Sciatic nerve (tissue), 2 donors: ENCODE measurements around the gene ZNF600. TPM values are rescaled to one million over a fixed set of nuclear protein-coding genes. Genes with fewer than 3 reads are reported as not detected.
"Not testable (repeated sequence)": the region's sequence is repeated elsewhere in the genome, so short reads cannot be mapped to it uniquely, and the experiment has no call there.

ENCODE experiments used
- ATAC-seq: fragments of 200-7000 bp; cut with Tn5 transposase; one replicate; pipeline ENCODE4 v1.9.1; 2020; ENCODE audit warnings: mild to moderate bottlenecking, moderate library complexity
- DNase-seq: peaks from one replicate; pipeline ENCODE4 v3.0.0-alpha.2; 2020; ENCODE audit warnings: low spot score
- intact Hi-C: fragments of 100-400 bp; cut with DNase I; formaldehyde crosslinking; loops from one replicate; pipeline ENCODE4 v1.14.2; 2022
- total RNA-seq: library from RNA; stranded (reverse); fragmentation: NEBNext Ultra II Directional; extraction: Animal tissue kit (Norgen Biotek cat#: 25700); gene quantifications from one replicate; pipeline ENCODE4 v1.2.1, GENCODE V29; 2021
- donor health status: DM: no; HTN: no; CAD: no.
- donor health status: DM: no; HTN: no; CAD: no.

ZNF600 gene
- total RNA-seq = 12.3 TPM

DNA sequence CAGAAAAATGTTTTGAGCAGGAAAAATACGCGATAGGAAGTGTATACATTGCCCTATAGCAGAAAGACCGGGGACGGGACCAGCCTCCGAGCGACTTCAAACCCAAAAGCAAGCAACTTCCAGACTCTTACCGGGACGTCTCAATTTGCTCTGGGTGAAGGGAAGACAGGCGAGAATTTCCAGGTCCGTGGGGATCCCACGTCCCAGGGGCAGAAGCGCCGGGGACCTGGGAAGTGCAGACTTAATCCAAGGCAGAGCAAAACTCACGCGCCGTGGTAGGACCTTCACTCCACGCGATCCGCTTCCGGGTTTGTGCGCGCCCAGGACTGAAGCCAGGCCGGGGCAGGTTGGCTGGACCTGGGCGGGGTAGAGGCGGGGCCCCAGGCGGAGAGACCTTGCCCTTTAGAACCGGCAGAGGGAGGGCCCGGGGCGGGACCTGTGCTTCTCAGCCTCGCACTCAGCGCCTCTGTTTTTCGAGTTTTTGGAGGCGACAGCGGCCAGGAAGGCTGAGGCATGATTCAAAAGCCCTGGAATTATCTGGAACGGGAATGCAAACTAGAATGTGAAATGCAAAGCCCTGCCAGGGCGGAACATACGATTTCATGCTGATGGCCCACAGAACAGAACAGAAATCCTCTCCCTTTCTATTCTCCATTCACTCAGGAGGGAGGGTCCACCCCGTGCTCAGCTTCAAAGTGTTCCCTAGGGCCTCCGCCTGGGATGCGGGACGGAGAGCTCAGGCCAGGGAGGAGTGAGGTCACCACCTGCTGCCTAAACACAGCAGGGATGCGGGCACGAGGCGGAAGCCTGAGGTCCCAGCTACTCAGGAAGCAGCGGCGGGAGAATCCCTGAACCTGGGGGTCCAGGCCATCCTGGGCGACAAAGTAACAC, at the start of gene ZNF600:
Gene ZNF600, minus strand, starts transcription at position 328 of the 891 bp plus-strand sequence. CDS start 7,903 bp downstream, outside the sequence.
- ATAC-seq (peak; percentile 98), DNase-seq (peak; percentile 82)
- intact Hi-C loops = not testable (repeated sequence)

DNA sequence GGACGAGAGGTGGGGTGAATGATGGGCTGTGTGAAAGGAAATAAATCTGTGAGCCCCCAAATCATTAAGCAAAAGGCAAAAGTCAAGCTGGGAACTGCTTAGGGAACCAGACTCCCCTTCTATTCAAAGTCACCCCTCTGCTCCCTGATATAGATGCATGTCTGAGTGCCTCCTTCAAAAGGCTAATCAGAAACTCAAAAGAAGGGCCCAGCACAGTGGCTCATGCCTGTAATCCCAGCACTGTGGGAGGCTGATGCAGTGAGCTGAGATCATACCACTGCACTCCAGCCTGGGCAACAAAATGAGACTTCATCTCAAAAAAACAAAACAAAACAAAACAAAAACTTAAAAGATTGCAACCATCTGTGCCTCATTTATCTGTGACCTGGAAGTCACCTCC, 47.7 kb upstream of the ZNF600 start:
- ATAC-seq, intact Hi-C loops, DNase-seq: not testable (repeated sequence)

DNA sequence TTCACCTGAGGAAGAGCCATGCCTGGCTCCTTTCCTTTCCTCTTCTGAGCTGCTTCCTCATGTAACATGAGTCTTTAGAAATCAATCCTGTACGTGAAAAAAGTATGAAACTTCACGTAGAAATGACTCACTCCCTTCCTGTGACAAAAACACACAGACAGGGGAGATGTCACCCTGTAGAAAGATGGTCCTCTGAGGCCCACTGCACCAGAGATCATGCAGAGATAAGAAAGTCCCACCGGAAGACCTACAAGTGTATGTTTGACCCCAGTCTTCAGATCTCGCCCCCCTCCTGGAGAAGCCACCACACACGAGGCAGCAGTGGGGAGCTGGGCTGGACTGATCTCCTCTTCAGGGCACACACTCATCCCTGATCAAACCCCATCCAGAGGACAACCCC, 47.0 kb upstream of the ZNF600 start:
- DNase-seq, ATAC-seq, intact Hi-C loops: not testable (repeated sequence)

DNA sequence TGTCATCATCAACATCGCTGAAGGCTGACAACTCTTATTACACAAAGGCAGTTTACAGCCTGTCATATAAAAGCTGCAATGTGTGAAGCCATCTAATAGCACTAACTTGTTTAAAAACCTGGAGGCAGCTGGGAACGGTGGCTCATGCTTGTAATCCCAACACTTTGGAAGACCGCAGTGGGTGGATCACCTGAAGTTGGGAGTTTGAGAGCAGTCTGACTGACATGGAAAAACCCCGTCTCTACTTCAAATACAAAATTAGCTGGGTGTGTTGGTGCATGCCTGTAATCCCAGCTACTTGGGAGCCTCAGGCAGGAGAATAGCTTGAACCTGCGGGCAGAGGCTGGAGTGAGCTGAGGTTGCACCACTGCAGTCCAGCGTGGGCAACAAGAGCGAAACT, 43.3 kb upstream of the ZNF600 start:
- ATAC-seq, intact Hi-C loops, DNase-seq: not testable (repeated sequence)

DNA sequence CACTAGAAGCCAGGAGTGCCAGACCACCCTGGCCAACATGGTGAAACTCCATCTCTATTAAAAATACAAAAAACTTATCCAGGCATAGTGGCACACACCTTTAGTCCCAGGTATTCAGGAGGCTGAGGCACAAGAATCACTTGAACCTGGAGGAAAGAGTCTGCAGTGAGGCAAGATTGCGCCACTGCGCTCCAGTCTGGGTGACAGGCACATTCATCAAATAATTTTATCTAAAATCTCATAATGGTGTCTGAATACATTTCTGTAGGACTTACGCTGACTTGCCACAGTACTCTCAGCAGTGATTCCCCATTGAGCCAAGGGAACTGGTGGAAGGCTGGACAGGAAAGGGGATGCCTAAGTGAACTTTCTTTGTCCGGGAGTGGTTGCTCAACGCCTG, 39.2 kb upstream of the ZNF600 start:
- intact Hi-C loops = no loop called here
- ATAC-seq = no peak
- no peak for DNase-seq

DNA sequence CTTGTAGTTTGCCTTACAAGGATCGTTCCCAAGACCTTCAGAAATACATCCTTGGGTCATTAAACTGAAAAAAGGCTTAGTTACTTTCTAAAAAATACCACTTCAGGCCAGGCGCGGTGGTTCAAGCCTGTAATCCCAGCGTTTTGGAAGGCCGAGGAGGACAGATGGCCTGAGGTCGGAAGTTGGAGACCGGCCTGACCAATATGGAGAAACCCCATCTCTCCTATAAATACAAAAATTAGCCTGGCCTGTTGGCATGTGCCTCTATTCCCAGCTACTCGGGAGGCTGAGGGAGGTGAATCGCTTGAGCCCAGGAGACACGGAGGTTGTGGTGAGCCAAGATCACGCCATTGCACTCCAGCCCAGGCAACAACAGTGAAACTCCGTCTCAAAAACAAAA, 37.1 kb upstream of the ZNF600 start:
- intact Hi-C loops = no loop called here
- DNase-seq = no peak
- ATAC-seq = no peak

DNA sequence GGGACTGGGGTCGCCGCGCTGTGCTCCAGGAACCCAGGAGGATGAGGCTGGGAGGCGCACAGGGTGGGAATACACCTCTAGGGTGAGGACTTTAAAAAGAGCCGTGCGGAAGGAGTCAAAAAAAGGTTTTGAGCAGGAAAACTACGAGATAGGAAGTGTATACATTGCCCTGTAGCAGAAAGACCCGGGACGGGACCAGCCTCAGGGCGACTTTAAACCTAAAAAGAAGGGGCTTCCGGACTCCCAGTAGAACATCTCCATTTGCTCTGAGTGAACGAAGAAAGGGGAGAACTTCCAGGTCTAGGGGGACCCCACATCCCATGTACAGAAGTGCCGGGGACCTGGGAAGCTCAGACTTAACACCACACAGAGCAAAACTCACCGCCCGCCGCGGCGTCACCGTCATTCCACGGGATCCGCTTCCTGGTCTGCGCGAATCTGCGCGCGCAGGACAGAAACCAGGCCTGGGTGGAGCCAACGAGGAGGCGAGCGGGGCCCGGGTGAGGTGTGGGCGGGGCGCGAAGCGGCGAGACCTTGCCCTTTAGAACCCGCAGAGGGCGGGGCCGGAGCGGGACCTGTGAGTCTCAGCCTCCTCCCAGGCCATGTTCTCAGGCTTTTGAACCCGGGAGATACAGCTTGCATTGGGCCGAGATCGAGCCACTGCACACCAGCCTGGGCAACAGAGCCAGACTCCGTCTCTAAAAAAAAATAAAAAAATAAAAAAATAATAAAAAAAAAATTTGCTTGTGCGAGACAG, 34.8 kb upstream of the ZNF600 start, which contains the start of gene ZNF28:
Gene ZNF28, minus strand, starts transcription at position 430 of the 757 bp plus-strand sequence. CDS start 3,675 bp downstream, outside the sequence.
- ATAC-seq (peak; percentile 100), DNase-seq (peak; percentile 80)
- intact Hi-C loops = not testable (repeated sequence)

DNA sequence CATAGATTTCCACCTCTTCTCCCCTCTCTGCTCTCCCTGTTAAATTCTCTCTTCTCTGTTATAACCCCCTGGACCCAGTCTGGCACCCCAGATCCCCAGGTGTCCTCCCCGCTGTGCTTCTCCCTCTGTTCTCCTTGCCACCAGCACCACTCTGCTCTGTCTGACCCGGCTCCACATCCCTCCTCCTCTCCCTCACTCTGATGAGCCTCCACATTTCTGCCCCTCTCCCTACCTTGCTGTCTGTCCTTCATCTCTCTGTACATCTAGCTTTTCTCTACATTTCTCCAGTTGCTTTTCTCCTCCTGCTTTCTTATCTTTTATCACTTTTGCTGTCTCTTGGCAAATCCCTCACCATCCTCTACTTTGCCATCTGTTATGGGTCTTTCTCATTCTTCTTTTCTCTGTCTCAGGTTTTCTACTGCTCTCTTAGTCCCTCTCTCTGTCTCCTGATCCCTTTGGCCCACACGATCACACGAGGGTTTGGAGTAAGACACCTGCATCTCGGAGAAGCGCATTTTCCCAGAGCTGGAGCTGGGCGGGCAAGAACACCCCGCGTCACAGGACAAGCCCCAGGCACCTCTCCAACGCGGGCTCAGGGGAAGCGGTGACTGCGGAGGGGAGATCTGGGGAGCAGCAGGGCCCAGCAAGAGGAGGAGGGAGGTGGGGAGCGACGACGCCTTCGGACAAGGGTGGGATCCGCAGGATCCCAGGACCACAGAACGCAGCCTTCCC, 34.0 kb upstream of the ZNF600 start:
- intact Hi-C loops, DNase-seq: not testable (repeated sequence)
- ATAC-seq = peak; percentile 70

DNA sequence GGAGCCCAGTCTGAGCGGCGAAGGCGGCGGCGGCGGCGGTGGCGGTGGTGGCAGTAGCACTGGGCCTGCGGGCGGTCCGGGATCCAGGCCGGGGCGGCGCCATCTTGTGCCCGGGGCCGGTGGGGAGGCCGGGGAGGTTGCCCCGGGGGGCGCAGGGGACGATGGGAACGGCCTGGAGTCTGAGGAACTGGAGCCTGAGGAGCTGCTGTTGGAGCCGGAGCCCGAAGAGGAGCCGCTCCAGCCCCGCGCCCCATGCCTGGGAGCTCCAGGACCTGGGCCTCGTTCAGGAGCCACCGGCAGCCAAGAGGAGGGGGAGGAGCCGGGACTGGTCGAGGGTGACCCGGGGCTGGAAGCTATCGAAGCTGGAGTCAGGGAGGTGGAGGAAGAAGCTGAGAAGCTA, 23.2 kb upstream of the ZNF600 start:
- ATAC-seq (no peak), DNase-seq (no peak)
- intact Hi-C loops = no loop called here

DNA sequence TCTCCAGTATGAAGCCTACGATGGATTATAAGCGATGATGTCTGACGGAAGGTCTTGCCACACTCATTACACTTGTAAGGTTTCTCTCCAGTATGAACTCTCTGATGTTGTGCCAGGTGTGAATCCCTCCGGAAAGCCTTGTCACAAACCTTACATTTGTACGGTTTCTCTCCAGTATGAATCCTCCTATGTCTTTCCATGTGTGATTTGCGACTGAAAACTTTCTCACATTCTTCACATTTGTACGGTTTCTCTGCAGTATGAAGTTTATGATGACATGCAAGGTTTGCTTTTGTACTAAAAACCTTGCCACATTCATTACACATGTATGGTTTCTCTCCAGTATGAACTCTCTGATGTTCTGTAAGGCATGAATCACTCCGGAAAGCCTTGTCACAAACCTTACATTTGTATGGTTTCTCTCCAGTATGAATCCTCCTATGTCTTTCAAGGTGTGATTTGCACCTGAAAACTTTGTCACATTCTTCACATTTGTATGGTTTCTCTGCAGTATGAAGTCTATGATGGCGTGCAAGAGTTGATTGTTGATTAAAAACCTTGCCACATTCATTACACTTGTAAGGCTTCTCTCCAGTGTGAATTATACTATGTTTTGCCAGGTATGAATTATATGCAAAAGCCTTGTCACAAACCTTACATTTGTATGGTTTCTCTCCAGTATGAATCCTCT, 13.5 kb upstream of the ZNF600 start:
- intact Hi-C loops, DNase-seq, ATAC-seq: not testable (repeated sequence)

DNA sequence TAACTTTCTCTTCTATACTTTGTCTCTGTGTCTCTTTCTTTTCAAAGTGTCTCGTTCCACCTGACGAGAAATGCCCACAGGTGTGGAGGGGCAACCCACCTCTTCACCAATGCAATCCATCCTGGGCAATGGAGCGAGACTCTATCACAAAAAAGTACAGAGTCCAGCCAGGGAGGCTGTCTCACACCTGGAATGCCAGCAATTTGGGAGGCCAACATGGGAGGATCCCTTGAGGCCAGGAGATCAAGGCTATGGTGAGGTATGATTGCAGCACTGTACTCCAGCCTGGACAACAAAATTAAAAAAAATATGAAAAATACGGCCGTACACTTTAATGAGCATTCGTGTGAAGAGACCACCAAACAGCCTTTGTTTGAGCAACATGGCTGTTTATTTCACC, 2.8 kb upstream of the ZNF600 start:
- no peak for ATAC-seq
- intact Hi-C loops = no loop called here
- no peak for DNase-seq

DNA sequence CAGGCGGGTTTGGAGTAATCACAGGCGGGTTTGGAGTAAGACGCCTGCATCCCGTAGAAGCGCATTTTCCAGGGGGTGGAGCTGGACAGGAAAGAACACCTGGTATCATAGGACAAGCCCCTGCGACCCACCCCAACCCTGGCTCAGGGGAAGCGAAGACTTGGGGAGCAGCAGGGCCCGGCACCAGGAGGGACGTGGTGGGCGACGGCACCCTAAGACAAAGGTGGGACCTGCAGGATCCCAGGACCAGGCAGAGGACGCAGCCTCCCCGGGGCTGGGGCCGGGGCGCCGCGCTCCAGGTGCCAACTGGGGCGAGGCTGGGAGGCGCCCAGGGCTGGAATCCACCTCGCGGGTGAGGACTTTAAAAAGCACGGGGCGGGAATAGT, 520 bp downstream of the ZNF600 start:
- ATAC-seq (peak; percentile 38), DNase-seq (no peak)
- intact Hi-C loops = no loop called here

DNA sequence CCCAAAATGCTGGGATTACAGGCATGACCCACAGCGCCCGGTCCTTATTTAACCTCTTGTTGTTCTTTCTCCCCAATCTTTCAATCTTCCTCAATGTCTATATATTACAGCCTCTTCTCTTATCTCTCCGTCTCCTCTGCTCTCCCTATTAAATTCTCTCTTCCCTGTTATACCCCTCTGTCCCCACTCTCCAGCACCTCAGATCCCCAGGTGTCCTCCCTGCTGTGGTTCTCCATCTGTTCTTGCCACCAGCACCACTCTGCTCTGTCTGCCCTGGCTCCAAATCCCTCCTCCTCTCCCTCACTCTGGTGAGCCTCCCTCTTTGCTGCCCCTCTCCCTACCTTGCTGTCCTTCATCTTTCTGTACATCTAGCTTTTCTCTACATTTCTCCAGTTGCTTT, 1.1 kb downstream of the ZNF600 start:
- DNase-seq (no peak), ATAC-seq (no peak)
- intact Hi-C loops = no loop called here

DNA sequence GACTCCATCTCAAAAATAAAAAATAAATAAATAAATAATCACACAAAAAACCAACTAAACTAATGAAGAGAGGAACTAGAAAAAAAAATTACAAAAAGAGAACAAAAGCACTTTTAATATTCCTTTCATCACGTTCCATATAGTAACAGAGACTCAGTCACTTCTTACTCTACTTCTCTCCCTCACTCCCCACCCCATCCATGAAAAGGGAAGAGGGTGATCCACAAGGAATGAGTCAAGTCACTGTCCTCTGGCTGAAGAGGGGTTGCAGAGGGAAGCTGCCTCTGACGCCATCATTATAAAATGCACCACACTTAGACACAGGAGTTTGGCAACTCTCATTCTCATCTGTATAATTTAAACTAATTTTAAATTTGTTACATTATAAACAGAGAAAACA, 3.7 kb downstream of the ZNF600 start:
- intact Hi-C loops, ATAC-seq, DNase-seq: not testable (repeated sequence)

DNA sequence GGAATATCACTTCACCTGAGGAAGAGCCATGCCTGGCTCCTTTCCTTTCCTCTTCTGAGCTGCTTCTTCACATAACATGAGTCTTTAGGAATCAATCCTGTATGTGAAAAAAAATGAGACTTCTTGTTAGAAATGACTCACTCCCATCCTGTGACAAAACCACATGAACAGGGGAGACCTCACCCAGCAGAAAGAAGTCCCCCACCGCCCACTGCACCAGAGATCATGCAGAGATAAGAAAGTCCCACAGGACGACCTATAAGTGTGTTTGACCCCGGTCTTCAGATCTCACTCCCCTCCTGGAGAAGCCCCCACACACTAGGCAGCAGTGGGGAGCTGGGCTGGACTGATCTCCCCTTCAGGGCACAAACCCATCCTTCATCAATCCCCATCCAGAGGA, 7.8 kb downstream of the ZNF600 start:
- DNase-seq (no peak), ATAC-seq (no peak)
- intact Hi-C loops = no loop called here

DNA sequence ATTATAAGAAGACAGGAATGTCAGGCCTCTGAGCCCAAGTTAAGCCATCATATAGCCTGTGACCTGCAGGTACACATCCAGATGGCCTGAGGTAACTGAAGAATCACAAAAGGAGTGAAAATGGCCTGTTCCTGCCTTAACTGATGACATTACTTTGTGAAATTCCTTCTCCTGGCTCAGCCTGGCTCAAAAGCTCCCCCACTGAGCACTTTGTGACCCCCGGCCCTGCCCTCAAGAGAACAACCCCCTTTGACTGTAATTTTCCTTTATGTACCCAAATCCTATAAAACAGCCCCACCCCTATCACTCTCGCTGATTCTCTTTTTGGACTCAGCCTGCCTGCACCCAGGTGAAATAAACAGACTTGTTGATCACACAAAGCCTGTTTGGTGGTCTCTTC, 30.1 kb downstream of the ZNF600 start:
- DNase-seq, ATAC-seq, intact Hi-C loops: not testable (repeated sequence)

DNA sequence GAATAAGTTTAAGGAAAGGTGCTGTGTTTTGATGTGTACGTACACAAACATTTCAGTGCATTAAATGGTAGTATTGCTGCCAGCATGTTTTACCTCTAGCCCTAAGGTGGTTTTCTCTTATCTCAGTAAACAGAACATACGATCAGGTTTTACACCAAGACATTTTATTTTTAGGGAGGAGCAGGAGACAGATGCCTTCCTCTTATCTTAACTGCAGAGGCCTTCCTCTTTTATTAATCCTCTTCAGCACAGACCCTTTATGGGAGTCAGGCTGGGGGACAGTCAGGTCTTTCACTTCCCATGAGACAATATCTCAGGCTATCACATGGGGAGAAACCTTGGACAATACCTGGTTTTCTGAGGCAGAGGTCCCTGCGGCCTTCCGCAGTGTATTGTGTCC, 36.8 kb downstream of the ZNF600 start:
- DNase-seq (no peak), ATAC-seq (no peak)
- intact Hi-C loops = no loop called here

DNA sequence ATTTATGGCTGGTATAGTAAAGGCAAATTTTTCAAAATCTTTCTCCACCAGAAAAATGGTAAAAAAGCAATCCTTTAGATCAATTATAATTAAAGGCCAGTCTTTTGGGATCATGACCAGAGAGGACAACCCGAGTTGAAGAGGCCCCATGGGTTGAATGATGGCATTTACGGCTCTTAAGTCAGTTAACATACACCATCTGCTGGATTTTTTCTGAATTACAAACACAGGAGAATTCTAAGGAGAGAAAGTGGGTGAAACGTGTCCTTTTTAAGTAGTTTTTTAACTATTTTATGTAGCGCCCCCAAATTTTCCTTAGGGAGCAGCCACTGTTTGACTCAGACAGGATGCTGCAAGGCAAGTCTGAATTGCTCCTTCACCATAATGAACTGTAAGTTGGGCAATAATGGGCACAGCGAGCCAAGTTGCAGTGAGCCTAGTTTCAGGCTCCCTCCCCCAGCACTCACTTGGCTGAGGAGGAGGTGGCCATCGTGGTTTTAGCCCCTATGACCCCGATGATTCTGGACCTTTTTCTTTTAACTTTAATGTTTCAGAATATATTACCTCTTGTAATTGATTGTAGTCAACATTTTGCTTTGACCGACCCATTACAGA, 38.1 kb downstream of the ZNF600 start:
- ATAC-seq (peak; percentile 62), DNase-seq (no peak)
- intact Hi-C loops = no loop called here
